Measurements from ENCODE around the gene PGGHG. TPM values are rescaled to one million over a fixed set of nuclear protein-coding genes. Genes with fewer than 3 reads are reported as not detected.

Gene PGGHG
- total RNA-seq, 6 experiments from 2014 or later, result 7.7 to 110 (median 13.8) TPM

DNA sequence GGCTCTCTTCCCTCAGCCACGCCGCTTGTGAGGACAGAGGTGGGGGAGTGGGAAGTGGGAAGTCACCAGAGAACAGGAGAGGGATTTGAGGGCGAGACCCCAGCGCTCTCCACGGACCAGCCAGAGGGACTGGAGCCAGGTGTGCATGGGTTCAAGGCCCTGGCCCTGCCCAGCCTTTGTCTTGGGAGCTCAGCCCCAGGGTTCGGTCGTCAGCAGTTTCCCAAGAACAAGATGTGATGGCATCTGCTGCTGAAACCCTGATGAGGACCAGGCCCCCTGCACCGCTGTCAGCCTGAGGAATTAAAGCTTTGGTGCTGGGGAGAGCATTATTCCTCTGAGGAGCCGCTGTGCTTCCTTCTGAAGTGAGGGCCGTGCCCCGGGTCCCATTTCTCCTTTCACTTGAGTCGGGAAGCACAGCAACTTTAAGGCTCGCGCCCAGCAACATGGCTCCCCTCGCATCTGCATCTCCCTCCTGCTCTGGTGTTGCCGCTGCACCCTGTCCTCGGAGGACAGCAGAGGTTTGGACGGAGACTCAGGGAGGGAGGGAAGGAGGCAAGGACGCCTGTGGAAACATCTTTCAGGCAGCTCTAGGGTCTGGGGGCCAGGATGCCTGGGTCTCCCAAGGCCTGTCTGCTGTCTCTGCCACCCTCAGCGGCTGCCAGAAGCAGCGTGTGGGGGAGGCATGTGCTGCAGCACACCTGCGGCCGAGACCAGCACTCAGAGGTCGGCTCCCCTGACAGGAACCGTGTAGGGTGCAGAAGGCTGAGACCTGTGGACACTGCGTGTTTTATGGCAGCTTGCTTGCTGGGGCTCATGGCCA lies 6.6 kb downstream of the PGGHG start:
- DNase-seq (peak in 2 of 3 donors; percentile 16 to 52), ATAC-seq (no peak)
- no peak overlapping the region for H3K4me3 ChIP-seq
- no peaks in the 10 kb centered on the region for H3K9me3 ChIP-seq
- no peaks in the 10 kb centered on the region for H3K27me3 ChIP-seq
- no peak overlapping the region for H3K27ac ChIP-seq
- no peaks in the 10 kb centered on the region for H3K36me3 ChIP-seq
- 78% methylated on average over 6 of the region's 26 CpGs for WGBS (ENCODE audit: insufficient coverage, low coverage, low lambda C conversion rate, missing lambda C conversion rate)
- TF ChIP-seq POLR2A (IDR thresholded peaks at IDR 0.05), result no peak
- TF ChIP-seq, protein P1, sequence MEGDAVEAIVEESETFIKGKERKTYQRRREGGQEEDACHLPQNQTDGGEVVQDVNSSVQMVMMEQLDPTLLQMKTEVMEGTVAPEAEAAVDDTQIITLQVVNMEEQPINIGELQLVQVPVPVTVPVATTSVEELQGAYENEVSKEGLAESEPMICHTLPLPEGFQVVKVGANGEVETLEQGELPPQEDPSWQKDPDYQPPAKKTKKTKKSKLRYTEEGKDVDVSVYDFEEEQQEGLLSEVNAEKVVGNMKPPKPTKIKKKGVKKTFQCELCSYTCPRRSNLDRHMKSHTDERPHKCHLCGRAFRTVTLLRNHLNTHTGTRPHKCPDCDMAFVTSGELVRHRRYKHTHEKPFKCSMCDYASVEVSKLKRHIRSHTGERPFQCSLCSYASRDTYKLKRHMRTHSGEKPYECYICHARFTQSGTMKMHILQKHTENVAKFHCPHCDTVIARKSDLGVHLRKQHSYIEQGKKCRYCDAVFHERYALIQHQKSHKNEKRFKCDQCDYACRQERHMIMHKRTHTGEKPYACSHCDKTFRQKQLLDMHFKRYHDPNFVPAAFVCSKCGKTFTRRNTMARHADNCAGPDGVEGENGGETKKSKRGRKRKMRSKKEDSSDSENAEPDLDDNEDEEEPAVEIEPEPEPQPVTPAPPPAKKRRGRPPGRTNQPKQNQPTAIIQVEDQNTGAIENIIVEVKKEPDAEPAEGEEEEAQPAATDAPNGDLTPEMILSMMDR (IDR thresholded peaks at IDR 0.05), result no peak
- intact Hi-C loops (cut with DNase I), result no loop called here
- no peaks in the 10 kb centered on the region for H3K4me1 ChIP-seq

DNA sequence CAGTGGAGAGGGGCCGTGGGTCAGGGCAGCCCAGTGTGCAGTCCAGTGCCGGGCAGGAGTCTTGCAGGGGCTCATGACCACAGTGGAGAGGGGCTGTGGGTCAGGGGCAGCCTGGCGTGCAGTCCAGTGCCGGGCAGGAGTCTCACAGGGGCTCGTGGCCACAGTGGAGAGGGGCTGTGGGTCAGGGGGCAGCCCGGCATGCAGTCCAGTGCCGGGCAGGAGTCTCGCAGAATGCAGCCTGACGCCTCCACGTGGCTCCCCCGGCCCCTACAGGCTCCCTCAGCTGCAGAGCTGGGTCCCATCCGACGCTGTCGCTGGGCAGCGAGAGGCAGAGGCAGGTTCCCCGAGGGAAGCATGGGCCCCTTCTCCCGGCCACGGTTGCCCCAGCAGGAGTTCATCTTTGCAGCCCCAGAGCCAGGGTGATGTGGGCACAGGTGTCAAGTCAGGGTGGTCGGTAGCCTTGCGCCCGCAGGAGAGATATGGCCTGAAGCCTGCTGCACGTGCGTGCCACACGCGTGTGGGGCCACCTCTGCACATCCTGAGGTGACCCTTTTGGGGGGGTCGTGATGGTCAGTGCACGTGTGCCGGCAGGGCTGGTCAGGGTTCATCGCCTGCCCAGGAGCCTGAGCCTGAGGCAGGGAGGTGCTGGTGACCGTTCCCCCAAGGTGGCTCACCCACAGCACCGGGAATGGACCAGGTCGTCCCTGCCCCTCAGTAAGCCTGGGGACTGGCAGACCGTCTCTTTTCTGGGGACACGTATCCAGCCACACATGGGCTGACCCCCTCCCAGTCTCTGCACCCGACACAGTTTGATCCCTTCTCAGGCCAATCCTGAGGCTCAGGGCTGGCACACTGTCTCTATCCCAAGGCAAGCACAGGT lies 7.5 kb downstream of the PGGHG start:
- Histone ChIP-seq H3K27me3 (no peaks in the 10 kb centered on the region), H3K4me1 (no peaks in the 10 kb centered on the region), H3K4me3 (no peak overlapping the region), H3K27ac (no peak overlapping the region), H3K9me3 (no peaks in the 10 kb centered on the region), H3K36me3 (no peaks in the 10 kb centered on the region)
- WGBS (ENCODE audit: insufficient coverage, low coverage, low lambda C conversion rate, missing lambda C conversion rate), result 40% methylated on average over 1 of the region's 35 CpGs
- peak in 2 of 3 donors; percentile 19 to 54 for DNase-seq
- no peak for ATAC-seq
- TF ChIP-seq, protein P1 (IDR thresholded peaks at IDR 0.05), result no peak
- TF ChIP-seq POLR2A (IDR thresholded peaks at IDR 0.05), result no peak
- intact Hi-C loops (cut with DNase I), result no loop called here

DNA sequence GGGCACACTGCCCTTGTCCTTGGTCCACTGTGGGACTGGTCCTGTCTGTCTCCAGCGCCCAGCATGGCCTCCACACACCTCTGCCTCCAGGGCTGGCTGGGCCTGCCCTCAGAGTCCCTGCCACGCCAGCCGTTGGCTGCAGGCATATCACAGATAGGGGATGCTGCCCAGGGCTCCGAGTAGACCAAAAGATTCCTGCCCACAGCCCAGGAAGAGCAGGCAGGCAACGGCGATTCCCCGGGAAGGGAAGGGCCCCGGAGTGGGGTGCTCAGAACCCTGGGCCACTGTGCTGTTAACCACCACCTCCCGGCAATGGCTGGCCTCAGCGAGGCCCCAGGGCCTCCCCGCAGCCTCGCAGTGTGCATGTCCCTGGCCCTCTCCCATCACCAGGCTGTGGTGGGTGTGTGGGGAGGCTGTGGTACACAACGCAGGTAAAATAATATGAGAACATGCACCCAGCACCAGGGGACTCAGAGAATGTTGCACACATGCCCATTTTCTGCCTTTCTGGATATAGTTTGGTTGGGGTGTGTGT lies 8.2 kb downstream of the PGGHG start:
- H3K4me3 ChIP-seq, result no peak overlapping the region
- intact Hi-C loops (cut with DNase I), result no loop called here

More for the DNA sequence above, 8.2 kb downstream of the PGGHG start:
- TF ChIP-seq POLR2A (IDR thresholded peaks at IDR 0.05), result no peak
- TF ChIP-seq, protein P1 (IDR thresholded peaks at IDR 0.05), result no peak
- H3K9me3 ChIP-seq, result no peaks in the 10 kb centered on the region
- no peaks in the 10 kb centered on the region for H3K27me3 ChIP-seq
- DNase-seq, result peak in 1 of 3 donors; percentile 47
- WGBS (ENCODE audit: insufficient coverage, low coverage, low lambda C conversion rate, missing lambda C conversion rate), result 80% methylated on average over 4 of the region's 13 CpGs
- H3K27ac ChIP-seq, result no peak overlapping the region
- ATAC-seq, result peak in 2 of 4 donors; percentile 1 to 4
- no peaks in the 10 kb centered on the region for H3K36me3 ChIP-seq
- no peaks in the 10 kb centered on the region for H3K4me1 ChIP-seq

Measured in right lobe of liver (tissue), 6 donors.